ENCODE measurements around the gene CRACDL.

DNA sequence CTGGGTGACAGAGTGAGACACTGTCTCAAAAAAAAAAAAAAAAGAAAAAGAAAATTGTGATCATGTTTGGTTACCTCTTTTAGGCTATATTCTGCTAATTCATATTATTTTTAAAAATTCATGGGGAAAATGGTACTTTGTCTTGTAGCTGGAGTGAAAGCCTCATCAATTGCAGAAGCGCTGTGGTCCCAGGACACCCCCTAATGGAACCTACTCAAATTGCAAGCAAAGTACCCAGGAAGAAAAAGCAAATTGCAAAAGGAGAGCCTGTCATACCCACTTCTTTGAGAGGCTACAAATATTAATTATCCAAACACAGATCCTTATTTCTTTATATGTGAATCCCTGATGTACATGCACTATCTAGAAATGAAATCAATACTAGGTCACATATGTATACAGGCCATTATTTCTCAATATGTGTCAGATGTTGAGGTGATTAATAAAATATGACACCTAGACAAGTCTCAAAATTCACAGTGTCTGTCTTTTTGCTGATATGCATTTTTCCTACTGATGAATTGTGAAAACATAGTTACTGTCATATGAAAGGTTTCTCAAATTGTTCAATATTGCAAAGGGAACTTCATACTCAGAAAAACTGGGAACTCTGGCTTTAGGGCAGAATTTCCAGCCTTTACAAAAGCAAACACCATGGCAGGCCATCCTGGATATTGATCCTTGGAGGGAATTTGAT is 12.6 kb downstream of the CRACDL start:
- TF ChIP-seq EP300 (IDR thresholded peaks at IDR 0.05): no peak
- TF ChIP-seq CTCF (IDR thresholded peaks at IDR 0.05): no peak
- TF ChIP-seq POLR2AphosphoS5 (IDR thresholded peaks at IDR 0.05): no peak

All from gastroesophageal sphincter (tissue), 3 donors.